ENCODE measurements around the gene VPS33B.

DNA sequence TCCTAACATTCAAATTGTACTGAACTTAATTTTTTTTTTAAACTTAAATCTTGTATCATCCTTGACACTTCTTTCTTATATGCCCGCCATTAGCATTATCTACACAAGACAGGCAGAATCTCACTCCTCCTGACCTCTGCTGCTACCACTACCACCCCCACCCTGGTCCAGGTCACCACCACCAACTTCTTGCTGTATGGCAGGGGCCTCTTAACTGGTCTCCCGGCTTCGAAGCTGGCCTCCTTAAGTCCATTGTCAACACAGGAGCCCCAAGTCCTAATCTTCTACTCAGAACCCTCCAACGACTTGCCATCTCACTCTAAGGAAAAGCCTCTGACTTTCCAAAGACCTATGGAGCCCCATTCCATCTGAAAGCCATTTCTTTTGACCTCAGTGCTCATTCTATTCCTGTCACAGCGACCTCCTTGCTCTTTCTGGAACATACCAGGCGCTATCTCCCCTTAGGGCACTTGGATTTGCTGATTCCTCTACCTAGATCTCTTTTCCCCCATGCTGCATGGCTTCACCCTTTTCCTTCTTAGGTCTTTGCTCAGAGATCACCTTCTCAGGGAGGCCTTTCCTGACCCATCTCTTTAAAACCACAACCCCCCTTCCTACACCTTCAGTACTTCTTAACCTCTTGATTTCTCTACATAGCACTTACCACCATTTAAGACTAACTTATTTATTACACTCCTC lies 30.7 kb downstream of the VPS33B start:
- TF ChIP-seq, protein P1, sequence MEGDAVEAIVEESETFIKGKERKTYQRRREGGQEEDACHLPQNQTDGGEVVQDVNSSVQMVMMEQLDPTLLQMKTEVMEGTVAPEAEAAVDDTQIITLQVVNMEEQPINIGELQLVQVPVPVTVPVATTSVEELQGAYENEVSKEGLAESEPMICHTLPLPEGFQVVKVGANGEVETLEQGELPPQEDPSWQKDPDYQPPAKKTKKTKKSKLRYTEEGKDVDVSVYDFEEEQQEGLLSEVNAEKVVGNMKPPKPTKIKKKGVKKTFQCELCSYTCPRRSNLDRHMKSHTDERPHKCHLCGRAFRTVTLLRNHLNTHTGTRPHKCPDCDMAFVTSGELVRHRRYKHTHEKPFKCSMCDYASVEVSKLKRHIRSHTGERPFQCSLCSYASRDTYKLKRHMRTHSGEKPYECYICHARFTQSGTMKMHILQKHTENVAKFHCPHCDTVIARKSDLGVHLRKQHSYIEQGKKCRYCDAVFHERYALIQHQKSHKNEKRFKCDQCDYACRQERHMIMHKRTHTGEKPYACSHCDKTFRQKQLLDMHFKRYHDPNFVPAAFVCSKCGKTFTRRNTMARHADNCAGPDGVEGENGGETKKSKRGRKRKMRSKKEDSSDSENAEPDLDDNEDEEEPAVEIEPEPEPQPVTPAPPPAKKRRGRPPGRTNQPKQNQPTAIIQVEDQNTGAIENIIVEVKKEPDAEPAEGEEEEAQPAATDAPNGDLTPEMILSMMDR (conservative IDR thresholded peaks at IDR 0.05; ENCODE audit: low read length): no peak
- no peak for TF ChIP-seq EZH2phosphoT487 (IDR thresholded peaks at IDR 0.05; ENCODE audit: borderline replicate concordance, low read depth, low read length)
